Calu3 (cell line): ENCODE results near the gene TUBB1. TPM values are rescaled to one million over a fixed set of nuclear protein-coding genes. Genes with fewer than 3 reads are reported as not detected.
A peak's percentile ranks its signal among the peaks of the same experiment; 100 is the strongest.

Experiments used
- BruUV-seq: library from RNA; stranded (reverse); fragments of 400-500 nt; replicated peaks from 2 replicates; lab custom pipeline; 2021; lab: Mats Ljungman, UMichigan
- CTCF ChIA-PET: fragments of 300-600 bp; sonication (Branson Sonifier 250); formaldehyde crosslinking; loops from one replicate; lab custom pipeline; 2022; ENCODE audit warnings: antibody characterized with exemption; lab: Charles Lee
- DNase-seq: peaks from one replicate; pipeline ENCODE4 v3.0.0; 2022
- H3K27ac Mint-ChIP-seq: one replicate; pipeline ENCODE4 v1.8.0; 2022; ENCODE audit warnings: mixed read lengths; ENCODE audit not compliant: unreplicated experiment
- H3K27me3 Mint-ChIP-seq: one replicate; pipeline ENCODE4 v1.8.0; 2022; ENCODE audit warnings: mixed read lengths; ENCODE audit not compliant: unreplicated experiment
- H3K36me3 Mint-ChIP-seq: one replicate; pipeline ENCODE4 v1.8.0; 2022; ENCODE audit warnings: mild to moderate bottlenecking, moderate library complexity, mixed read lengths; ENCODE audit not compliant: insufficient read depth, unreplicated experiment
- H3K4me1 Mint-ChIP-seq: one replicate; pipeline ENCODE4 v1.8.0; 2022; ENCODE audit warnings: mild to moderate bottlenecking, low read depth, mixed read lengths; ENCODE audit not compliant: unreplicated experiment
- H3K4me3 Mint-ChIP-seq: one replicate; pipeline ENCODE4 v1.8.0; 2022; ENCODE audit warnings: mild to moderate bottlenecking, low read depth, moderate library complexity, mixed read lengths; ENCODE audit not compliant: unreplicated experiment
- H3K9me3 Mint-ChIP-seq: one replicate; pipeline ENCODE4 v1.8.0; 2022; ENCODE audit warnings: low read depth, mixed read lengths; ENCODE audit not compliant: unreplicated experiment
- CTCF ChIP-seq: fragments of 200-600 bp; IDR thresholded peaks from one replicate; pipeline ENCODE4 v1.8.0; 2022; ENCODE audit warnings: antibody characterized with exemption; ENCODE audit not compliant: unreplicated experiment
- intact Hi-C: fragments of 100-400 bp; cut with micrococcal nuclease; formaldehyde crosslinking; loops from one replicate; pipeline ENCODE4 v1.10.0; 2022; ENCODE audit not compliant: unreplicated experiment
- total RNA-seq: library from RNA; stranded (reverse); gene quantifications from 2 replicates; pipeline ENCODE4 v1.2.3, GENCODE V29; 2022

Gene TUBB1
- total RNA-seq, 1 experiment from 2014 or later = not detected

GRCh38 chr20:59033093-59033492 is 13.9 kb downstream of the TUBB1 start:
- no peak for TF ChIP-seq CTCF
- Mint-ChIP-seq H3K27ac (peak overlapping the region; percentile 91), H3K36me3 (peaks cover 91% of the 10 kb centered on the region), H3K27me3 (no peaks in the 10 kb centered on the region), H3K4me1 (peaks cover 41% of the 10 kb centered on the region), H3K4me3 (peak overlapping the region; percentile 95), H3K9me3 (no peaks in the 10 kb centered on the region)
- BruUV-seq = no TSS peak
- DNase-seq = no peak
- CTCF ChIA-PET = interaction anchor here (2.5 kb wide), 1 partner anchor 163 kb away, joined by 11 read pairs; no protein-coding TSS in a partner anchor
- intact Hi-C loops = loop anchor here (5.0 kb wide), 2 partner anchors 51 to 161 kb away; partner anchors contain the start of gene NELFCD

DNA sequence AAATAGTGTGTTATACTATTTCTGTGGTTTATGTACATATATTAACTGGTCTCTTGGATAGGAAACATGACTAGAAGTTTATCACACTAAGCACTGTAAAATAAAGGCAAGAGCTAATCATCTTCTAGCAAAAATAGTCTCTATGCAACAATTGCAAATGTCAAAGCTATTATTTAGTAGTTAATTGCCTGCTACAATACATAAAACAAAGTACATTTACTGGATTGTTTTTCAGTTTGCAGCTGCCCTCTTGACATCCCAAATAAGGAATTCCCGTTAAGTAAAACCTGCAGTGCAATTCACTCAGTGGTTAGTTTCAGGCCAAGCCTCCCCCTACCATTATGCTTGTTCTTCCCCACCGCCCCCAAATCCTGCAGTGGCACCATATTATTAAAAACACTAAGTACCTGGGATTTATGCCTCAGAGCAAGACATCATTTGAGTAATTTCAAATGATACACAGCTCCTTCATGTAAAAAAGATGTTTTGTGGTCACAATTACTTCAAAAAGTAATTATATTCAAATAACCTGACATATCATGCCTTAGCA is 14.5 kb downstream of the TUBB1 start:
- peaks cover 41% of the 10 kb centered on the region for H3K4me1 Mint-ChIP-seq
- no peak overlapping the region for H3K4me3 Mint-ChIP-seq
- TF ChIP-seq CTCF = no peak
- H3K27ac Mint-ChIP-seq = no peak overlapping the region
- DNase-seq = no peak
- no peaks in the 10 kb centered on the region for H3K9me3 Mint-ChIP-seq
- CTCF ChIA-PET = no interaction called here
- intact Hi-C loops = loop anchor here (5.0 kb wide), 2 partner anchors 51 to 161 kb away; partner anchors contain the start of gene NELFCD
- no peaks in the 10 kb centered on the region for H3K27me3 Mint-ChIP-seq
- BruUV-seq = no TSS peak
- peaks cover 90% of the 10 kb centered on the region for H3K36me3 Mint-ChIP-seq

DNA sequence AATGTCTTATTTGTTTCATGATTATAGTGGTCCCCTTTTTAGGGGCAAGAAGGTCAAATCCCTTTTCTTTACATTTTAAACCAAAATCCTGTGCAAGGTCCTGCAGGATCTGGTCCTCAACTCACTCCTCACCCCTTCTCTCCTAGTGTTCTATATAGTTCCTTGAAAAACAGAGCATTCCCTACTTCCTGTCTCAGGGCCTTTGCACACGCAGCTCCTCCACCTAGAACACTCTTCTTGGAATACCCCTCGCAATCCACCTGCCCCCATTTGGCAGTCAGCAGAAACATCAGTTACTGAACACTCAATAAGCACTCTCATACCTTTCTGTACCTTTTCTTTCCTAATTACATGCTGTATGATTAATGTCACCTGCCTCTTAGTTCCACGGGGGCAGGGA is 16.2 kb downstream of the TUBB1 start:
- no peak overlapping the region for H3K27ac Mint-ChIP-seq

DNA sequence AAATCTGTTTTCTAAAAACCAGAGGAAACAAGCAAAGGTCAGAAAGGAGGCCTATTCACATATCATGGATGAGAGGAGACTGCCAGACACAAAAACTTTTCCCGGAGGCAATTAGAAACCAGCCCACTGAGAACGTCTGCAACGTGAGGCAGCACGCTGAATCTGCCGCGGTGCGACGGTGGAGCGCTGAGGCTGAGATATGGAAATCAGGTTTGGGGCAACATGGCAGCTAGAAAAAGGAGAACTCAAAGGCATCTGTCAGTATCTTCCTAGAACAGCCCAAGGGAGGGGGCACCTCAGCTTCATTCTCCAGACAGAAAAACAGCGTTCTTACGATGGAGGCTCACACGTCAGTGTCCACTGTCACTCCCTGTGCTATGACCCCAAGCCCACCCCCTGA is 18.2 kb downstream of the TUBB1 start:
- no peak for DNase-seq
- H3K9me3 Mint-ChIP-seq = no peaks in the 10 kb centered on the region
- CTCF ChIA-PET = no interaction called here
- H3K4me3 Mint-ChIP-seq = no peak overlapping the region
- TF ChIP-seq CTCF = no peak
- BruUV-seq = no TSS peak
- H3K4me1 Mint-ChIP-seq = peaks cover 40% of the 10 kb centered on the region
- no peaks in the 10 kb centered on the region for H3K27me3 Mint-ChIP-seq
- no peak overlapping the region for H3K27ac Mint-ChIP-seq
- peaks cover 84% of the 10 kb centered on the region for H3K36me3 Mint-ChIP-seq
- intact Hi-C loops = no loop called here

More for the DNA sequence above, 16.2 kb downstream of the TUBB1 start:
- H3K4me3 Mint-ChIP-seq = no peak overlapping the region
- peaks cover 41% of the 10 kb centered on the region for H3K4me1 Mint-ChIP-seq
- no TSS peak for BruUV-seq
- peaks cover 84% of the 10 kb centered on the region for H3K36me3 Mint-ChIP-seq
- no peak for DNase-seq
- H3K27me3 Mint-ChIP-seq = no peaks in the 10 kb centered on the region
- CTCF ChIA-PET = no interaction called here
- H3K9me3 Mint-ChIP-seq = no peaks in the 10 kb centered on the region
- no peak for TF ChIP-seq CTCF
- intact Hi-C loops = no loop called here
